HFFc6 (cell line): Measurements from ENCODE around the gene IL17RA. TPM values are rescaled to one million over a fixed set of nuclear protein-coding genes. Genes with fewer than 3 reads are reported as not detected.
A peak's percentile ranks its signal among the peaks of the same experiment; 100 is the strongest.
"Not testable (repeated sequence)": the region's sequence is repeated elsewhere in the genome, so short reads cannot be mapped to it uniquely, and the experiment has no call there.

Source experiments
- DNase-seq: peaks from one replicate; pipeline ENCODE4 v3.0.0-alpha.2; 2018
- H3K27ac Mint-ChIP-seq: 2 replicates; pipeline ENCODE4 v1.8.0; 2020; ENCODE audit warnings: mild to moderate bottlenecking, mixed read lengths
- H3K27me3 Mint-ChIP-seq: 2 replicates; pipeline ENCODE4 v1.8.0; 2021; ENCODE audit warnings: mild to moderate bottlenecking, moderate library complexity, mixed read lengths; ENCODE audit not compliant: insufficient read depth
- H3K36me3 Mint-ChIP-seq: 2 replicates; pipeline ENCODE4 v1.8.0; 2021; ENCODE audit warnings: low read depth, mixed read lengths
- H3K4me1 Mint-ChIP-seq: 2 replicates; pipeline ENCODE4 v1.8.0; 2020; ENCODE audit warnings: low read depth, mixed read lengths
- H3K4me3 Mint-ChIP-seq: 2 replicates; pipeline ENCODE4 v1.8.0; 2020; ENCODE audit warnings: mild to moderate bottlenecking, moderate library complexity, mixed read lengths
- H3K9me3 Mint-ChIP-seq: 2 replicates; pipeline ENCODE4 v1.8.0; 2020; ENCODE audit warnings: mild to moderate bottlenecking, mixed read lengths
- CTCF ChIP-seq: fragments of 200-600 bp; sonication (generic); IDR thresholded peaks from 2 replicates; pipeline ENCODE4 v1.5.0; 2021; ENCODE audit warnings: antibody characterized with exemption, mild to moderate bottlenecking
- long read RNA-seq: library from polyadenylated mRNA; unstranded; transcript quantifications from one replicate; pipeline ENCODE4 v2.0.0, GENCODE V29; 2019
- total RNA-seq, 6 experiments: library from RNA; stranded (reverse); fragmentation: NEBNext Ultra II Directional; extraction: Animal tissue kit (Norgen Biotek cat#: 25700); gene quantifications; 2 replicates in 1 of 6; 3 replicates in 5 of 6; pipeline ENCODE4 v1.2.3, GENCODE V29; 2021

The IL17RA gene
- 10 to 100 TPM; 10.5 to 14.4 (median 13.7) TPM for total RNA-seq
- long read RNA-seq, full-length matches to known transcripts, result 2 of 5 reads
- long read RNA-seq, partial matches to known transcripts, result 0 of 5 reads
- long read RNA-seq, other reads (novel, unspliced or antisense), result 3 of 5 reads

GRCh38 chr22:17084554-17085276 is at the start of gene IL17RA:
Gene IL17RA, plus strand, starts transcription at chr22:17085000. Its CDS starts 92 bp downstream, at chr22:17085092.
- H3K4me1 Mint-ChIP-seq, result peaks cover 37% of the 10 kb centered on the region
- peaks cover 2% of the 10 kb centered on the region; the same call in 1 of the 2 replicates for H3K27me3 Mint-ChIP-seq
- peak within 1 kb of the TSS; percentile 90 for H3K4me3 Mint-ChIP-seq
- no peaks in the 10 kb centered on the region for H3K9me3 Mint-ChIP-seq
- peak; percentile 70 for DNase-seq
- peak within 1 kb of the TSS; percentile 75 for H3K27ac Mint-ChIP-seq
- H3K36me3 Mint-ChIP-seq, result no peaks in the 10 kb centered on the region
- no peak; the same call in 1 of the 2 replicates for TF ChIP-seq CTCF

GRCh38 chr22:17035246-17035645 is 49.6 kb upstream of the IL17RA start:
- Mint-ChIP-seq H3K27me3 (peaks cover 6% of the 10 kb centered on the region), H3K9me3 (no peaks in the 10 kb centered on the region), H3K4me3 (no peak overlapping the region), H3K4me1 (peaks cover 6% of the 10 kb centered on the region; the same call in 1 of the 2 replicates), H3K27ac (no peak overlapping the region), H3K36me3 (peaks cover 4% of the 10 kb centered on the region; the same call in 1 of the 2 replicates)
- no peak for DNase-seq
- no peak for TF ChIP-seq CTCF

GRCh38 chr22:17035976-17036841 is 48.6 kb upstream of the IL17RA start:
- not testable (repeated sequence) for H3K27me3 Mint-ChIP-seq, H3K4me1 Mint-ChIP-seq, DNase-seq, H3K36me3 Mint-ChIP-seq, H3K9me3 Mint-ChIP-seq
- H3K27ac Mint-ChIP-seq, result peak overlapping the region; percentile 43; the same call in 1 of the 2 replicates
- peak overlapping the region; percentile 60; the same call in 1 of the 2 replicates for H3K4me3 Mint-ChIP-seq

GRCh38 chr22:17036842-17037711 is 47.7 kb upstream of the IL17RA start:
- not testable (repeated sequence) for H3K4me1 Mint-ChIP-seq, H3K27me3 Mint-ChIP-seq, H3K36me3 Mint-ChIP-seq, H3K9me3 Mint-ChIP-seq
- peak; percentile 18 for DNase-seq
- Mint-ChIP-seq H3K27ac (peak overlapping the region; percentile 78), H3K4me3 (peak overlapping the region; percentile 88)

- no peak for DNase-seq
- H3K27me3 Mint-ChIP-seq, result peaks cover 2% of the 10 kb centered on the region; the same call in 1 of the 2 replicates
Measured at GRCh38 chr22:17043521-17043920, 41.3 kb upstream of the IL17RA start.

More at GRCh38 chr22:17043521-17043920, 41.3 kb upstream of the IL17RA start:
- Mint-ChIP-seq H3K4me3 (no peak overlapping the region), H3K4me1 (no peaks in the 10 kb centered on the region), H3K9me3 (no peaks in the 10 kb centered on the region), H3K36me3 (no peaks in the 10 kb centered on the region), H3K27ac (no peak overlapping the region)
- no peak for TF ChIP-seq CTCF
